Fibroblast of skin of left quadriceps (primary cell): Measurements from ENCODE around the gene MC1R.
A peak's percentile ranks its signal among the peaks of the same experiment; 100 is the strongest.
"Not testable (repeated sequence)": the region's sequence is repeated elsewhere in the genome, so short reads cannot be mapped to it uniquely, and the experiment has no call there.

Experiments used
- DNase-seq, 2 experiments: peaks; one replicate each; pipeline ENCODE4 v3.0.0-alpha.2; 2013; ENCODE audit warnings: low read depth in 2 of 2

The MC1R gene

GRCh38 chr16:89918453-89919347 lies at the start of gene MC1R:
TSS of gene MC1R (plus strand) at chr16:89918862. CDS start at chr16:89919259, 397 bp downstream.
- DNase-seq: no peak

GRCh38 chr16:89869911-89870310 lies 48.8 kb upstream of the MC1R start:
- DNase-seq: no peak

GRCh38 chr16:89870440-89870839 lies 48.2 kb upstream of the MC1R start:
- DNase-seq: no peak

- DNase-seq: no peak
These were observed 46.8 kb upstream of the MC1R start for GRCh38 chr16:89871895-89872294.

- DNase-seq: peak; percentile 75 to 80
These were observed 45.3 kb upstream of the MC1R start, which contains the start of gene TCF25 for GRCh38 chr16:89873109-89873971. TSS of gene TCF25 (plus strand) at chr16:89873592. CDS start at chr16:89873668, 76 bp downstream.

- peak; percentile 90 to 92 for DNase-seq
These were observed 44.5 kb upstream of the MC1R start for GRCh38 chr16:89873972-89874689.

GRCh38 chr16:89879123-89879522 lies 39.5 kb upstream of the MC1R start:
- not testable (repeated sequence) for DNase-seq

- DNase-seq: no peak
These were observed 37.9 kb upstream of the MC1R start for GRCh38 chr16:89880477-89881367.

GRCh38 chr16:89881368-89881730 lies 37.3 kb upstream of the MC1R start:
- DNase-seq: no peak

- DNase-seq: no peak
These were observed 35.2 kb upstream of the MC1R start for GRCh38 chr16:89883346-89884040.

- DNase-seq: no peak
These were observed 34.6 kb upstream of the MC1R start for GRCh38 chr16:89884041-89884421.

- DNase-seq: no peak
These were observed 31.4 kb upstream of the MC1R start for GRCh38 chr16:89887243-89887642.

GRCh38 chr16:89890200-89890599 lies 28.5 kb upstream of the MC1R start:
- DNase-seq: no peak

GRCh38 chr16:89890886-89891657 lies 27.6 kb upstream of the MC1R start:
- no peak for DNase-seq

- DNase-seq: no peak
These were observed 26.5 kb upstream of the MC1R start for GRCh38 chr16:89892055-89892630.

GRCh38 chr16:89892635-89893034 lies 26.0 kb upstream of the MC1R start:
- DNase-seq: no peak

- DNase-seq: no peak
These were observed 24.8 kb upstream of the MC1R start for GRCh38 chr16:89893642-89894548.
